NAMALWA (cell line): ENCODE results near the gene PLEKHN1.
"Not testable (repeated sequence)": the region's sequence is repeated elsewhere in the genome, so short reads cannot be mapped to it uniquely, and the experiment has no call there.

Experiments used
- DNase-seq: peaks from one replicate; pipeline ENCODE4 v3.0.0-alpha.2; 2015; ENCODE audit warnings: low spot score

Gene PLEKHN1

GRCh38 chr1:942411-942821 lies 23.9 kb upstream of the PLEKHN1 start:
- no peak for DNase-seq

- DNase-seq, result no peak
Measured at GRCh38 chr1:942864-943533, 23.3 kb upstream of the PLEKHN1 start.

- DNase-seq, result no peak
Measured at GRCh38 chr1:943545-944340, 22.5 kb upstream of the PLEKHN1 start.

- DNase-seq, result peak; percentile 55
Measured at GRCh38 chr1:944341-945325, 21.6 kb upstream of the PLEKHN1 start.

- no peak for DNase-seq
Measured at GRCh38 chr1:945688-946556, 20.4 kb upstream of the PLEKHN1 start.

- DNase-seq, result not testable (repeated sequence)
Measured at GRCh38 chr1:946811-947210, 19.5 kb upstream of the PLEKHN1 start.

- no peak for DNase-seq
Measured at GRCh38 chr1:947958-948357, 18.3 kb upstream of the PLEKHN1 start.

- no peak for DNase-seq
Measured at GRCh38 chr1:950268-950667, 16.0 kb upstream of the PLEKHN1 start.

GRCh38 chr1:950881-951280 lies 15.4 kb upstream of the PLEKHN1 start:
- no peak for DNase-seq

GRCh38 chr1:951364-951763 lies 14.9 kb upstream of the PLEKHN1 start:
- no peak for DNase-seq

- DNase-seq, result no peak
Measured at GRCh38 chr1:952201-952600, 14.1 kb upstream of the PLEKHN1 start.

- DNase-seq, result no peak
Measured at GRCh38 chr1:952603-953002, 13.7 kb upstream of the PLEKHN1 start.

- DNase-seq, result no peak
Measured at GRCh38 chr1:953524-954320, 12.6 kb upstream of the PLEKHN1 start.

GRCh38 chr1:954927-955326 lies 11.4 kb upstream of the PLEKHN1 start:
- DNase-seq, result no peak

GRCh38 chr1:955474-955873 lies 10.8 kb upstream of the PLEKHN1 start:
- DNase-seq, result no peak

GRCh38 chr1:956636-957035 lies 9.6 kb upstream of the PLEKHN1 start:
- DNase-seq, result no peak

- peak; percentile 95 for DNase-seq
Measured at GRCh38 chr1:958823-959730, 7.2 kb upstream of the PLEKHN1 start, which contains the start of gene NOC2L. NOC2L (minus strand) TSS chr1:959256; CDS start chr1:959240, 16 bp downstream.

- no peak for DNase-seq
Measured at GRCh38 chr1:959731-960362, 6.4 kb upstream of the PLEKHN1 start.
